Fibroblast of skin of abdomen (primary cell): ENCODE data around the gene CCDC33.

Source experiments
- DNase-seq: peaks from one replicate; pipeline ENCODE4 v3.0.0-alpha.2; 2013

CCDC33 gene

DNA sequence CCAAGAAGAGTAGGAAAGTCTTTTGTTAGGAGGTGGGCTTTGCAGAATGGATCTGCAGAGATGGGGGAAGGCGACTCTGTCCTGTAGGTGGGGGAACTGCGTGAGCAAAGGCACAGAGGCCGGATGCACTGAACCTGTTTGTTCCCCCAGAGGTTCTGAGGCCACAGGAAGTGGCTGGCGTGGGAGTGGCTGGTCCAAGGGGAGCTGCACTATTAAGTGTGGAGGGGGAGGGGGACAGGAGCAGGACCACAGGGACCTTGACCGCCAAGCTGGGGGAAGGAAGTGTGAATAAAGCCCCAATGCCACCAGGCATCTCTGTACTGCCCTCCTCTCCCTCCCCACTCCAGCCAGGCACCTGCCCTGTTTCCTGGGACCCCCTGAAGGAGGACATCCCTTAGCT is 79.5 kb downstream of the CCDC33 start:
- no peak for DNase-seq

DNA sequence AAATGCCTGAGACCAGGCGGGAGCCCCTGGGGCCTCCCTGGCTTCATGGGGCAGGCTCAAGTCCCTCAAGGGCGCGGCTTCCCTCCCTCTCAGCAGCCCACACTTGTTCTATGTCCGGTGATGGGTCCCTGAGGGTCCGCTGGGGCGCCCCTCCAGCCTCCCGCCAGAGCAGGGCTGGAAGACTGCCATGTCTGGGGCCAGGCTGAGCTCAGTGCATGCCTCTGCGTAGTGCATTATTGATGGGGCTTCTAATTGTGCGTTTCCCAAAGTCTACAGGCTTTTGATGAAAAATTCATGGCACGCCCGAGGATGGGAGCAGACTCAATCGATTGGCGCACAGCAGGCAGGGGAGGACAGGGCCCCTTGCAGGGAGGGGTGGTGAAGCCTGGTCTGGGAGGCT is 80.0 kb downstream of the CCDC33 start:
- no peak for DNase-seq

DNA sequence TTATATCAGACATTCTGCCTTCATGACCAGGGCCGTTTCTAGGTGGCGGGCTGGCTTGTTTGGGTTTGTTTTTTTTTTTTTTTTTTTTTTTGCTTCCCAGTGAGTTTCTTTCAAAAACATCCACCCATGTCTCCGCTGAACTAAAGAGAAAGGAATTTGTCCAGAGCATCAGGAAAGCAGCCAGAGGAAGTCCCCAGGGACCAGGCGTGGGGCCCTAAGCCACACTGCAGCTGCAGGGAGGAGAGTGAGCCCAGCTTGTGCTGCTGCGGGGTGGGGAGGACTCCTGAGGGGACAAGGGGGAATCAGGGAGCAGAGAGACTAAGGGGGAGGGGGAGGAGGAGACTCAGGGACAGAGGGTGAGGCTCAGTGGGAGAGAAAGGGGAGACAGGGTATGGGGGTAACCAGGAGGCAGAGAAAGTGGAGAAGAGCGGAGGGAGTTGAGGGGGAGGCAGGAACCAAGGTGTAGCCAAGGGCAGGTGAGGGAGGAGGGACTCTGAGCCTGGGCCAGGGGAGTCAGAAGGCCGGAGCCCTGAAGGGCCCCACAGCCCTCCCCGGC is 81.8 kb downstream of the CCDC33 start:
- peak; percentile 97 for DNase-seq

DNA sequence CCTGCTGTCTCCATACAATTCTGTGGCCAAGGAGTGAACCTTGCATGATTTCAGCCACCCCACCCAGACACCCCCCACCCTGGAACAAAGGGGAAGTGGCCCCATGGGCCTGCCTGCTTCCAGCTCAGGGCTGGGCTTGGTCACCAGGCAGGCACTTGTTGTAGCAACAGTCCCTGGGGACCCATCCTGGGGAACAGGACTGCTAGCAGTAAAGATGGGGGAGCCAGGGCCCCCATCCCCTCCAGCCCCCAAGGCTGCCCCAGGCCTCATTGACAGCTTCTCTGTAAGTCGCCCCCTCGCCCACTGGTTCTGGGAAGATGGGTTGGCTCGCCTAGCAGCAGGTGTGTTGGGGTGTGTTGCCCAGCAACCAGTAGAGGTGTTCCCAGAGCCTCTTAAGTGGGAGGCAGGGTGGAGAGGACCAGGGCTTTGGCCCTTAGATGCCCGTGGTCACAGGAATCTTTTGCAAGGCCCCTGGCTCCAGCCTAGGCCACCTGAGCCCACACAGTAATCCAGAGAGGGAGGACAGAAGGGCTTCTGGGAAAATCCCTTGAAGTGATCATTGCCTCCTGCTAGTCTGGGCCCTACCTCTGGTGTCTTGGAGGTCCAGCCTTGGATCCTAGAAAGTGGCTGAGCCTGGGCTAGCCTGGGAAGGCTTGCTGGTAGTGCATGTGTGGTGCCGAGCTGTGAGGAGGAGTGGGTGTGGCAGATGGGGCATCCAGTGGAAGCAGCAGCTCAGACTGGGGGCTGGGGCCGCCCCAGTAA is 82.4 kb downstream of the CCDC33 start:
- DNase-seq: no peak

DNA sequence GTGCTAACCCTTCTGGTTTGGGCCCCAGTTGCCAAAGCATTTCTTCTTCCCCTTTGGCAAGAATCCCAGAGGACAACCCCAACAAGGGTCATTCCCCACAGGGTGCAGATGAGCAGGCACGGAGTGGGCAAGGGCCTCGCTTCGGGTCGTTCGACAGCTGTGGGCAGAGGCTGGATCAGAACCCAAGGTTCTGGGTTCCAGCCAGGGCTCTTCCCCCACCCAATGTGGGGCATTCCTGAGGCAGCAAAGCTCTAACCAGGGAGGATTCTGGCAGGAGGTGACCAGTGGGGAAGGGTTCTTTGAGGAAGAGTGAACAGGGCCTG is 83.0 kb downstream of the CCDC33 start:
- DNase-seq: no peak

DNA sequence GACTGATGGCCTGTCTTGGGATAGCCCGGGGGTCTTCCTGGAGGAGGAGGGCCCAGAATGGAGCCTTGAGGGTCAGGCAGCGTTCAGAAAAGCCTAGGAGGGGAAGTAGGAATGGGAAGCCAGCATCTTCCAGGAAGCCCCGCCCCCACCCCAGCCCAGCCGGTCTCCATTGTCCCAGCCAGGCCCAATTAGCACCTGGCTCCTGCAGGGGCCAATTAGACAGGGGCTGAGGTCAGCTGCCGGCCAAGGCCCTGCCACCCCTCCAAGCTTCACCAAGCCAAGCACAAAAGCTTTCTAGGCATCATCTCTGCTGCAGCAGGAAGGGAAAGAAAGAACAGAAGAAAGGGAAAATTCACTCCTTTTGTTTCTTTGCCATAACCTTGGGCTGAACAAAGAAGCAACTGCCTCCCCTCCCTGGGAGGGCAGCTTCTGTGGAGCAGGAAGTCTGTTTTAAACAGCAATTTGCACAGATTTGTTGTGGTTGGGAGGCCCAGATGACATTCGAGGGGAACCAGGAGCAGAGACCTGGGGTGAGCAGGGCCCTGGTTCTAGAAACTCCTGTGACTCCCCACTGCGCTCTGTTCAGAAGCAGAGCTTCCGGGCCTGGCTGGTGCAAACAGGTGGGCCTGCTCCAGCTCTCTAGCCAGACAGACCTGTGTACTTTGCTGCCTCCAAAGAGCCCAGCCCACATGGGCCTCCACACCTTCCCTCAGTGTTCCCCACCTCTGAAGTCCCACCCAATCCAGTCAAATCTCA is 83.6 kb downstream of the CCDC33 start:
- no peak for DNase-seq

DNA sequence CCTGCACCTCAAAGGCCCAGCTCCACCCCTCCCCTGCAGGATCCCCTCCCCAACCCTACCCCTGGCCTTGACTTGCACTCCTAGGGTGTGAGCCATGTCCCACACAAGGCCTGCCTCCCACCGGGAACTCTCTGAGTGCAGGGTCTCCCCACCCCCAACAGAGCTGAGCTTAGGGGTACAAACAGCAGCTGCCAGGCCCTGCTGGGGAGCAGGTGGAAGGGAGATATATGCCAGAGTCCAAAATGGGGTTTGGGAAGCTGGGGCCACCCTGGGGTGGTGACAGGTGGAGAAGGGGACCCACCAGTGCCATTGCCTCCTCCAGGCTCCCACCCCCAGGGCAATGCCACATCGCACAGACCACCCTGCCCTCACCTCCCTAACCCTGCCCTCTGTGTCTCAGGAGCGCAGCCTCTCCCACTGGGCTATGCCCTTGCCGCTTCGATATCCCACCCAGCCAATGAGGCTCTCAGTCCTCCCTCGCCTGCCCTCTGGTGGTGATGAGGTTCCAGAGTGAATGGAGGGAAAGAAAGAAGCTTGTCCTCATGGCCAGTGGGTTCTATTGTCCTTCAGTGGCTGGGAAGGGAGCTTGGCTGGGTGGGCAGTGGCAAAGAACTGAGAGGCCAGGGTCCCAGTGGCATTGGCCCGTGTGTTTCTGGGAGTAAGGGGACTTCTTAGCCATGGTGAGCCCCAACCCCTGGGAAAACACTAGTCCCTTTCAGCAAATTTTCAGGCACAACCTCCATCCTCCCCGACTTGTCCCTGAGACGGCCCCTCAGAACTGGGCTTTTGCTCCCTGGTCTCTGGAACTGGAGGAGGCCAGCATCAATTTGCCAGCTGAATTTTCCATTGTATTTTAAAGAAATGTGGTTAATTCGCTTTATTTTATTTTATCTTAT is 84.5 kb downstream of the CCDC33 start:
- DNase-seq: peak; percentile 57

DNA sequence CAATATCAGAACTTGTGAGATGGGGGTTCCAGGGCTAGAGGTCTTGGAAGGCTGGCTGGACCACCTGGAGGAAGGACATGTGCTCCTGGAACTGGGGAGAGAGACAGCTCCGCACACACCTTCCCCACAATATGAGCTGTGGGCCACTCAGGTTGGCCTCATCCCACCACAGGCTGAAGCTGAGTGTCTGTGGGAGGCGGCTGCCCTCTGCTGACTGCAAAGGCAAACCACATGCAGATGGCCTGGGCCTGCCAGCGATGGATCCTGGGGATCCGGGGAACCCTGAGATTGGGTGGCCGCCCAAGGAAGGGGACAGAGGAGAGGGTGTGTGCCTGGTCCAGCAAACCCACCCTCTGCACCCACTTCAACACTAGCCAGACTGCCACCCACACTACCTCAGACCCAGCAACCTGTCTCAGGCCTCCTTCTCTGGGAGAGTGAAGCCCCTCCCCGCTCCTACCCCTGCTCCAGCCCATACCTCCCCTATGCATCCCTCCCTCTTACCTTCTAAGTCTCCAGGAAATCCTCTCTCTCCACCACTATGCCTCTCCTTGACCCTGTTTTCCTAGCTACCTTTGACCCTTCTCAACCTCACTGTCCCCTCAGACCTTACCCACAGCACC is 86.5 kb downstream of the CCDC33 start:
- DNase-seq: peak; percentile 62

DNA sequence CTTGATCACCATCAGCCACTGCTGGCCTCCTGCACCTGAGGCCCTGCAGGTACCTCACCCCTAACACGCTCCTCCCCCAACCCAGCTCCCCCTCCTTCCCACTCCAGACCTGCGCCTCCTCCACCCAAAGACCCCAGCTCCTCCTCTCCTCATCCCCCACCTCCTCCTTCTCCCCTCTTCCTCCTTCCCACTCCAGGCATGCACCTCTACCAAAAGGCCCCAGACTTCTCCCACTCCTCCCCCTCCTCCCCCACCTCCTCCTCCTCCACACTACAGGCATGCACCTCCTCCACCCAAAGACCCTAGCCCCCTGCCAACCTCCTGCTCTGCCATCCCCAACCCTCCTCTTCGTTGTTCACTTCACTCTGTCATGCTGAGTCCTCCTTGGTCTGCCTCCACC is 88.6 kb downstream of the CCDC33 start:
- DNase-seq: no peak

DNA sequence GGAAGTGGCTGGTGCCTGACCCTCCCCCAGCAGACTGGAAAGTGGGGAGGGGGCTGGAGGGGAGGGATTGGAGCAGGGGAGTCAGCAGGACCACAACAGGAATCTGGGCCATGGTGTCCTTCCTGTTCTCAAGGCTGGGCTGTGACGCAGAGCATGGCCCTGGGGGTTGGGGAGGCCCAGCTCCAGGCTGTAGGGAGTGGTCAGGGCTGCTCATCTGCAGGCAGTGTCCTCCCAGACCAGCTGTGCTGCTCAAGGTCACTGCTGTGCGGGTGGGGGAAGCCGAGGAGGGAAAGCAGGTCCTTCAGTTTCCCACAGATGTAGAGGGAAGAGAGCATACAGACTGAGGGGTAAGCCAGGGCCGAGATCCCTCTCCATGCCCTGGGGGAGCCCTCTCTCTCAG is 90.6 kb downstream of the CCDC33 start:
- no peak for DNase-seq

DNA sequence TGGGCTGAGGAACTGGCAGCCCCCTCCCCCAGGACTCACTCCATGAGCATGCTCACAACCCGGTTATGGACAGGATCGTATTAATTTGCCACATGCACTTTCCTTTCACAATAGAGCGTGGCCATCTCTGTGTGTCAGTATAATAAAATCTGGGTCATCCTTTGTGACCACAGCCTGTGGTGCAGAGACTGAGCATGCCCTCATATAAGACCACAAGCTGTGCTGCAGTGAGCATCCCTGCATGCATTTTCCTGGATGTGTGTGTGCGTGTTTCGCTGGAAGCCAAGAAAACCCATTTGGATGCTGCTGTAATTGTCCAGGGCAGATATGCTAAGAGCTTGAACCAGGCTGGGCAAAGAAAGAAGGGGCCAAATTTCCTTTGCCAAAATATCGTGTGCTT is 91.6 kb downstream of the CCDC33 start:
- DNase-seq: peak; percentile 36

DNA sequence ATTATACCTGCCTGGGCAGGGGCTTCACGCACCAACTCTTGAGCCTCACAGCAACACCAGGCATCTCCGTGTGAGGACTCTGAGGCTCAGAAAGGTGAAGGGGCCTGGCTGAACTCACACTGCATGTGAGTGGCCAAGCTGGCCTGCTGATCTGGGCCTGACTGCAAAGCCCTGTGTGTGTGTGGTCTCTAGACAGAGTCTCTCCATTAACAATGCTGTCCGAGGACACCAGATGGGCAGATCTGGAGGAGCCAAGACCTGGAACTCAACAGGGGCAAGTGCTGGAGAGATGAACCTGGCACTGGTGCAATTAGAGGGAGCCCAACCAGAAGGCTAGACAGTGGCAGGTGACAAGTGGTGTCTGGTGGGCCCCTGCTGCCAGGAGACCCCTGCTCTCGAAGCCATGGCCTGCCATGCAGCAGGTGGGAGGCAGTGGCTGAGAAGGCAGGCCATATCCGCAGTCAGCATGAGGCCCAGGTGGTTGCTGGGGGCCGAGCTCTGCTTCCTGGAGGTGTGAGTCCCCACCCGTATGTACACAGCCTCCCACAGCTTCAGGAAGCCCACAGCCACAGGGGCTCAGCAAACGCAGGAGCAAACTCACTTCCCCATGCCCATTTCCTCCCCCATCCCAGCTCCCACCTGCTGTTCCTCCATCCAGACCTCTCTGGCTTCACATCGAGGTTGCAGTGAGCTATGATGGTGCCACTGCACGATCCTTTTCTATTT is 92.4 kb downstream of the CCDC33 start:
- DNase-seq: no peak

DNA sequence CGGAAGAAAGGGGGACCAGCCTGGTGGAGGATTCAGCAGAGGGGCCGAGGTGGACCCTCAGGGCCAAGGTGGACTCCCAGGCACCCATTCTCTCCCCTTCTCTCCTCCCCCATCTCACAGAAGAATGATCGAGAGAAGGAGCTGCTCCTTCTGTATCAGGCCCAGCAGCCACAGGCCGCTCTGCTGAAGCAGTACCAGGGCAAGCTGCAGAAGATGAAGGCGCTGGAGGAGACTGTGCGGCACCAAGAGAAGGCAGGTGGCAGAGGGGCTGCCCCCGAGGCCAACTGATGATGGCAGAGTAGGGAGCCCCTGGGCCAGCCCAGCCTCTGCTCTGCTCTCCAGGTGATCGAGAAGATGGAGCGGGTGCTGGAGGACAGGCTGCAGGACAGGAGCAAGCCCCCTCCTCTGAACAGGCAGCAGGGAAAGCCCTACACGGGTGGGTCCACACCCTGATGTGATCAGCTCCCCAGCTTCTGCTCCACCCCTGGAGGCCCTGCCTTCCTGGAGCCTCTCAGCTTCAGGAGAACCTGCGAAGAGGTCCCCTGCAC is 94.8 kb downstream of the CCDC33 start:
- no peak for DNase-seq

DNA sequence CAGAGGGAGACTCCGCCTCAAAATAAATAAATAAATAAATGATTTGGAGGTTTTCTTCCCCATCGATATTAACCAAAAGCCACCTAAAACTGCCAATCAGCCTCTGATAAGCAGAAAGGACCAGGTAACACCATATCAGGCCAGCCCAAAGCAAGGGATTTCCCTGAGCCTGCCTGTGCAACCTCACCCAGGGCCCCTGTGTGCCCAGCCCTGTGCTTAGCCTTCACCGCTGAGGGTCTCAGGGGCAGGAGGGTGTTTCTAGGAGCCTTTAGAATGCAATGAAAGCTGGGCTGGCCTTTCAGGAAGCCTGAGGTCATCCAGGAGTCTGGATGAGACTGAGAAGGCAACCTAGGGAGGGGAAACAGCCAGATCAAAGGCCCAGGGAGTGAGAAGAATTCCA is 95.9 kb downstream of the CCDC33 start:
- DNase-seq: no peak

DNA sequence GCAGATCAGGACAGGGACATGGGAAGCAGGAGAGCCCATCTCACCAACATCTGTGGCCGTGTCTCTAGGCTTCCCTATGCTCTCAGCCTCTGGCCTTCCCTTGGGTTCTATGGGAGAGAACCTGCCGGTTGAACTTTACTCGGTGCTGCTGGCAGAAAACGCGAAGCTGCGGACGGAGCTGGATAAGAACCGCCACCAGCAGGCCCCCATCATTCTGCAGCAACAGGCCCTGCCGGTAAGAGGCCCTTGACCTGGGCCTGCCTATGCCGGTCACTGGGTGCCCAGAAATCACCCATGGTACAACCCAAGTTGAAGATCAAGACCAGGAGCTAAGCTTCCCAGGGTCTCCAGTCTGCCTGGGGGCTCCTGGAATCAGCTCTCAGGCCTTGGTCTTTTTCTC is 96.5 kb downstream of the CCDC33 start:
- no peak for DNase-seq

DNA sequence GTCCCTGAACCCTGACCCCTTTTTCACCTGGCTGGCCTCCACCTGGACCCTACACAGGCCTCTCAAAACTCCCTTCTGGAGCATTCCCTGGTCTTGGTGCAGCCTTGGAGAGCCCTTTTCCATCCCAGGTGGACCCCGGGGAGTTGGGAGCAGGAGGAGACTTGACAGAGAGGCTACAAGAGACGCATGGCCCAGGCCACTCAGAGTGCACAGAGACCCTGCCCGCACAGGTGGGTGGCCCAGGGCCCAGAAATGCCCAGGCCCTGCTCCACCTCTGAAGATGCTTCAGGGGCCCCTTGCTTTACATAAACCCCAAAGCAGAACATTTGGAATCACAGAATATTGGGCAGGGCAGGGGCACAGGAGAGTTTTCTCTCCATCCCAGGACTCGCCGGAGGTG is 97.0 kb downstream of the CCDC33 start:
- DNase-seq: no peak

DNA sequence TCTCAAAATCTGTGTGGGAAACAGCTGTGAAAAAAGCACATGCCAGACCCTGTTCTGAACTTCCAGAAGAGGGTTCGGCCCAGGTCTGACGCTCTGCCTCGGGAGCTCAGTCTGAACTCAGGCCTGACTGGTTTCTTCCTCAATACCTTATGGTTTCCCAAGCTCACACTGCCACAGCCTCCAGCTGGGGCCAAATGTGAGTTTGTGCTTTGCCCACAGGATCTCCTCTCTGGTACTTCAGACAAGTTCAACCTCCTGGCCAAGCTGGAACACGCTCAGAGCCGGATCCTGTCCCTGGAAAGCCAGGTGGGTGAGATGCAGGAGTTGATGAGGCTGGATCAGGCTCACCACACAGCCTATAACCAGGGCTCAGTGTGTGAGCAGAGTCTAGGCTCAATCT is 97.5 kb downstream of the CCDC33 start:
- no peak for DNase-seq

DNA sequence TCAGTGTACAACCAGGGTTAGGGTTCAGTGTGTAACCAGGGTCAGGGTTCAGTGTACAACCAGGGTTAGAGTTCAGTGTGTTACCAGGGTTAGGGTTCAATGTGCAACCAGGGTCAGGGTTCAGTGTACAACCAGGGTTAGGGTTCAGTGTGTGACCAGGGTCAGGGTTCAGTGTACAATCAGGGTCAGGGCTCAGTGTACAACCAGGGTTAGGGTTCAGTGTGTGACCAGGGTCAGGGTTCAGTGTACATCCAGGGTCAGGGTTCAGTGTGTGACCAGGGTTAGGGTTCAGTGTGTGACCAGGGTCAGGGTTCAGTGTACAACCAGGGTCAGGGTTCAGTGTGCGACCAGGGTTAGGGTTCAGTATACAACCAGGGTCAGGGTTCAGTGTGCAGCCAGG is 98.0 kb downstream of the CCDC33 start:
- DNase-seq: no peak

DNA sequence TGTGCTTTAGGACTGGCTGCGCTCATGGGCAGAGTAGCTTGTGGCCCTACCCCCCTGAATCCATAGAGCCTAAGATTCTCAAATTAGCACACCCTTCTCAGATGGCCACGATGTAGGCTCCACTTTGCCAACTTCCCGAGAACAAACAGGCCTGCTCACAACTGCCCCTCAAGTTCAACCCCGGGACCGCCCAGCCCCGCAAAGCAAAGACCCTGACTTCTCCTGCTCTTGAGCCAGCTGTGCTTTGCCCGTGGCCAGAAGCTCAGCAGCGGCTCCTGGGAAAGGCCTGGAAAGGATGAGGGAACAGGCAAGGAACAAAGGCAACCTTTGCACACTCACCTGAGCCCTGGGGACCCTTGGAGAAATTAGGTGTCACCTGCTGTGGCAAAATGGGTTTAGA is 99.3 kb downstream of the CCDC33 start:
- DNase-seq: no peak

DNA sequence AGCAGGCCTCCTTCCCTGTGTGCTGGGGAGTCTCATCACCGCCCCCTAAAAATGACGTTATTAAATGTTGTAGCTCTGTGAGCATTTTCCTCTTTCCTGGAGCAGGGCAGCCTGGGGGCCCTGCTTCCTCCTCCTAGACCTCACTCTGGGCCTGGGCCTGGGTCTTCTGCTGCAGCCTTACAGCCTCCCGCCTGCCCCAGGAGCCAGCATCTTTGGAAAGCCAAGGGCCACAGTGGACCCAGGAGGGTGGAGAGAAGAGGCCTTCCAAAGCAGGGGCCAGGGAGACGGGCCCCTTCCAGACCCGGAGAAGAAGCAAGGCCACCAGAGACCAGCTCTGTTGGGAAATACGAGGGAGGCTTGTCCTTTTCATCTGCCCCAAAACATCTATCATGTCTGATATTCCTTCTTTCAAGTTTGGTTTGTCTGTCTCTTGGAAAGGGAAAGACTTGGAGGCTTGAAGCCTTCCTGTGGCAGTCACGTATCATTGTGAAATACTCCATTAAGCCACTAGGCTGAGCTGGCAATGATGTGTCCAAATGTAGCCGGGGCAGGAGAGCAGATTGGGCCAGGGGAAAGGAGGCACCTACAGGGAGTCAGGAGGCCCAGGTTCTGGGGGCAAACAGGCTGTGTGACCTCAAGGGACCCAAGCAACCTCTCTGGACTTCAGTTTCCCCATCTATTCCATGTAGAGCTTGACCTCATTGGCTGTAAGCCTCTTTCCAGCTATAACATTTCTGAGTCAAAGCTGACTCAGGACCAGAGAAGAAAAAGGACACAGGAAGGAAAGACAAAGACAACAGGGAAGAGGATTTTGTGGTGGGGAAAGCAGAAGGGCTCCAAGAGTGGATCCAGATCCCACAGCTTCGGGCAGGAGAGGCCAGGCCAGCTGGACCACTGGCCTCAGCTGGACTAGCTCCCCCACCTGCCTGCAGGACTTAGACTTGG is 100.2 kb downstream of the CCDC33 start:
- no peak for DNase-seq
